SK-N-MC (cell line): Measurements from ENCODE around the gene DHRS7B.
"Not testable (repeated sequence)": the region's sequence is repeated elsewhere in the genome, so short reads cannot be mapped to it uniquely, and the experiment has no call there.

ENCODE experiments used
- EZH2 ChIP-seq: fragments of 200-600 bp; sonication (generic); IDR thresholded peaks from one replicate; pipeline ENCODE4 v1.6.1; 2017; ENCODE audit warnings: antibody characterized with exemption
- FOXP2 ChIP-seq: optimal IDR thresholded peaks from 2 replicates; pipeline ENCODE3; 2011; ENCODE audit warnings: mild to moderate bottlenecking, moderate library complexity; ENCODE audit not compliant: insufficient read depth; ENCODE audit errors: extremely low read length, control extremely low read depth
- POLR2AphosphoS5 ChIP-seq: IDR thresholded peaks from 2 replicates; pipeline ENCODE4 v1.6.1; 2012; ENCODE audit warnings: mild to moderate bottlenecking, low read depth, low read length, borderline replicate concordance

DNA sequence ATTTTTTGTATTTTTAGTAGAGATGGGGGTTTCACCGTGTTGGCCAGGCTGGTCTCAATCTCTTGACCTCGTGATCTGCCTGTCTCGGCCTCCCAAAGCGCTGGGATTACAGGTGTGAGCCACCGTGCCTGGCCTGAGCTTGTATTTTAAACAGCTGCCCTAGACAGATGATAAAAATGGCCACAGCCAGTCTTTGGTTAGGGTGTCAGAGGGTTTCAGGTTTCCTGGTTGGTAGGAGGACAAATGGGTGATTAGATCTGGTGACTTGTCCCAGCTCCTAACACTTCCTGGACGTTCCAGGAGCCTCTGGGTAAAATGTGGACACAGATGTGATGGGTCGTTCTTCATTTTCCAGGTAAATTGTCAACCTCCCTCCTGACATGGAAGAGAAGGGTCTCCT is 65.7 kb downstream of the DHRS7B start:
- not testable (repeated sequence) for TF ChIP-seq POLR2AphosphoS5, EZH2, FOXP2
